AG10803 (cell line): ENCODE measurements around the gene FAM110D.
A peak's percentile ranks its signal among the peaks of the same experiment; 100 is the strongest.

Source experiments
- DNase-seq: peaks from one replicate; pipeline ENCODE4 v3.0.0; 2010; ENCODE audit warnings: low read depth
- H3K4me3 ChIP-seq: 2 replicates; pipeline ENCODE4 v1.5.1; 2011; ENCODE audit warnings: mild to moderate bottlenecking, low read length, control low read depth
- TF ChIP-seq, protein P1 (sequence below): conservative IDR thresholded peaks from 2 replicates; pipeline ENCODE4 v1.5.1; 2011; ENCODE audit warnings: mild to moderate bottlenecking, low read length, control low read depth, inconsistent platforms

Gene FAM110D

GRCh38 chr1:26132128-26132833 lies 26.6 kb upstream of the FAM110D start:
- no peak for DNase-seq
- TF ChIP-seq, protein P1, sequence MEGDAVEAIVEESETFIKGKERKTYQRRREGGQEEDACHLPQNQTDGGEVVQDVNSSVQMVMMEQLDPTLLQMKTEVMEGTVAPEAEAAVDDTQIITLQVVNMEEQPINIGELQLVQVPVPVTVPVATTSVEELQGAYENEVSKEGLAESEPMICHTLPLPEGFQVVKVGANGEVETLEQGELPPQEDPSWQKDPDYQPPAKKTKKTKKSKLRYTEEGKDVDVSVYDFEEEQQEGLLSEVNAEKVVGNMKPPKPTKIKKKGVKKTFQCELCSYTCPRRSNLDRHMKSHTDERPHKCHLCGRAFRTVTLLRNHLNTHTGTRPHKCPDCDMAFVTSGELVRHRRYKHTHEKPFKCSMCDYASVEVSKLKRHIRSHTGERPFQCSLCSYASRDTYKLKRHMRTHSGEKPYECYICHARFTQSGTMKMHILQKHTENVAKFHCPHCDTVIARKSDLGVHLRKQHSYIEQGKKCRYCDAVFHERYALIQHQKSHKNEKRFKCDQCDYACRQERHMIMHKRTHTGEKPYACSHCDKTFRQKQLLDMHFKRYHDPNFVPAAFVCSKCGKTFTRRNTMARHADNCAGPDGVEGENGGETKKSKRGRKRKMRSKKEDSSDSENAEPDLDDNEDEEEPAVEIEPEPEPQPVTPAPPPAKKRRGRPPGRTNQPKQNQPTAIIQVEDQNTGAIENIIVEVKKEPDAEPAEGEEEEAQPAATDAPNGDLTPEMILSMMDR = no peak
- no peak overlapping the region for H3K4me3 ChIP-seq

DNA sequence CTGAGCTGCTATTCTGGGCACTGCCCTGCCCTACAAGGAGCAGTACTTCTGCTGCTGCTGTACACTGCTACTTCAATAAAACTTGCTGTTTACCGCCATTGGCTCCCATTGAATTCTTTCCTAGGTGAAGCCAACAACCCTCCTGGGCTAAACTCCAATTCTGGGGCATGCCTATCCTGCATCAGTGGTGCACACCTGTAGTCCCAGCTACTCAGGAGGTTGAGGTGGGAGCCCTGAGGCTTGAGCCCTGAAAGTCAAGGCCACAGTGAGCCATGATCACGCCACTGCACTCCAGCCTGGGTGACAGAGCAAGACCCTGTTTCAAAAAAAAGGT lies 26.1 kb upstream of the FAM110D start:
- no peak for DNase-seq

GRCh38 chr1:26134466-26134865 lies 24.4 kb upstream of the FAM110D start:
- TF ChIP-seq, protein P1 = no peak
- H3K4me3 ChIP-seq = no peak overlapping the region

More for the DNA sequence above, 26.1 kb upstream of the FAM110D start:
- H3K4me3 ChIP-seq = no peak overlapping the region
- TF ChIP-seq, protein P1 = no peak

GRCh38 chr1:26138974-26139558 lies 19.8 kb upstream of the FAM110D start:
- DNase-seq = no peak
- TF ChIP-seq, protein P1 = no peak

More at GRCh38 chr1:26134466-26134865, 24.4 kb upstream of the FAM110D start:
- DNase-seq = no peak

GRCh38 chr1:26142159-26142558 lies 16.7 kb upstream of the FAM110D start:
- no peak overlapping the region for H3K4me3 ChIP-seq
- no peak for DNase-seq
- TF ChIP-seq, protein P1 = peak; percentile 13; the same call in 1 of the 2 replicates

More at GRCh38 chr1:26138974-26139558, 19.8 kb upstream of the FAM110D start:
- H3K4me3 ChIP-seq = no peak overlapping the region

DNA sequence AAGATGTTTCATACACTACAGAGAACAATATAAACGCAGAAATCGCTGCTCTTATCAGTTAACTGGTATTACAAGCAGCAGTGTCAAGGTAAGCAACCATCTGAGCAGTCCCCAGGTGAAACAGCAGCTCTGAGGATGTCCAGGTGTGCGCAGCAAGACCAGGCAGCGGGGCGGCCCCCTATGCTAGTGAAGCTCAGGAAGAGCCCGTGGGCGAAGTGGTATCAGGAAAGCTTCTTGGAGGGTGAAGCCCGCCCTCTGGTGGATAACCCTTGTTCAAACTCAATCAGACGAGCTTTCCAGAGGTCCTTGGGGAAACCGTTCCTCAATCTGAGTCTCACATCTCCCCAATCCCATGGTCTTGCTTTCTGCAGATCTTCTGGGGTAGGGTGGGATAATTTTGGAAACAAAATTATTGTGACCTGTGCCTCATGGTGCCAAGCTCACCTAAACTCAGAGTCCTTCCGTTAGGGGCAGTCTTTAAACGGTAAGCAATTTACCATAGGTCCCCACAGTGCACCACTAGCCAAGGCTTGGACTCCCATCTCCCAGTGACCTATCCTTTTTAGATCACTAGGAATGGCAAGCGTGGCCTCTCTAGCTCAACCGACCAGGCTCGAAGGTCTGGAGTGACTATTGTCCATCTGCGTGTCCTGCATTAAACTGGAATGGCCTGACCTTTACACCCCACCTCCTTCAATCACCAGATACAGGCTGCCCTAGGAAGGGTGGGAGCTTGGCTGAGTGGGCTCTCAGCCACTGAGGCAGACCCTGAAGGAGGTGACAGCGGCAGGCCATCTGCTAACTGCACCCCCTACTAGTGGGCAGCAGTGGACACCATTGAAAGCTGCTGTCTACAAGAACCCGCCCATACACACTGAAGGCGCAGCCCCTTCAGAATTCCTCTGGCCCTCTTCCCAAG lies 13.6 kb upstream of the FAM110D start:
- TF ChIP-seq, protein P1 = peak; percentile 82
- DNase-seq = peak; percentile 76
- H3K4me3 ChIP-seq = no peak overlapping the region
